DOHH2 (cell line): ENCODE results near the gene MLLT3.

Experiments
- EZH2phosphoT487 ChIP-seq: fragments of 200-600 bp; sonication (generic); IDR thresholded peaks from 2 replicates; pipeline ENCODE4 v1.6.1; 2017; ENCODE audit warnings: borderline replicate concordance, mild to moderate bottlenecking, antibody characterized with exemption, low read length, moderate library complexity, mixed read lengths
- TF ChIP-seq, protein P1 (sequence below): fragments of 200-600 bp; sonication (generic); IDR thresholded peaks from one replicate; pipeline ENCODE4 v1.5.1; 2014; ENCODE audit warnings: antibody characterized with exemption, mild to moderate bottlenecking, low read depth, low read length; ENCODE audit not compliant: poor library complexity, severe bottlenecking

- TF ChIP-seq, protein P1, sequence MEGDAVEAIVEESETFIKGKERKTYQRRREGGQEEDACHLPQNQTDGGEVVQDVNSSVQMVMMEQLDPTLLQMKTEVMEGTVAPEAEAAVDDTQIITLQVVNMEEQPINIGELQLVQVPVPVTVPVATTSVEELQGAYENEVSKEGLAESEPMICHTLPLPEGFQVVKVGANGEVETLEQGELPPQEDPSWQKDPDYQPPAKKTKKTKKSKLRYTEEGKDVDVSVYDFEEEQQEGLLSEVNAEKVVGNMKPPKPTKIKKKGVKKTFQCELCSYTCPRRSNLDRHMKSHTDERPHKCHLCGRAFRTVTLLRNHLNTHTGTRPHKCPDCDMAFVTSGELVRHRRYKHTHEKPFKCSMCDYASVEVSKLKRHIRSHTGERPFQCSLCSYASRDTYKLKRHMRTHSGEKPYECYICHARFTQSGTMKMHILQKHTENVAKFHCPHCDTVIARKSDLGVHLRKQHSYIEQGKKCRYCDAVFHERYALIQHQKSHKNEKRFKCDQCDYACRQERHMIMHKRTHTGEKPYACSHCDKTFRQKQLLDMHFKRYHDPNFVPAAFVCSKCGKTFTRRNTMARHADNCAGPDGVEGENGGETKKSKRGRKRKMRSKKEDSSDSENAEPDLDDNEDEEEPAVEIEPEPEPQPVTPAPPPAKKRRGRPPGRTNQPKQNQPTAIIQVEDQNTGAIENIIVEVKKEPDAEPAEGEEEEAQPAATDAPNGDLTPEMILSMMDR = no peak
- no peak for TF ChIP-seq EZH2phosphoT487
Observed at GRCh38 chr9:20545023-20545622, 77.2 kb downstream of the MLLT3 start.
